LNCAP (cell line): ENCODE results near the gene NPAS3.

Experiments used
- CTCF ChIP-seq: fragments of 450-650 bp; IDR thresholded peaks from 2 replicates; pipeline ENCODE4 v1.5.1; 2017; ENCODE audit warnings: mild to moderate bottlenecking

NPAS3 gene

GRCh38 chr14:33363682-33364081 is 425.0 kb downstream of the NPAS3 start:
- no peak for TF ChIP-seq CTCF

- no peak for TF ChIP-seq CTCF
Measured at GRCh38 chr14:33364466-33364865, 425.8 kb downstream of the NPAS3 start.

GRCh38 chr14:33369041-33369440 is 430.4 kb downstream of the NPAS3 start:
- no peak for TF ChIP-seq CTCF

GRCh38 chr14:33369972-33370371 is 431.3 kb downstream of the NPAS3 start:
- no peak for TF ChIP-seq CTCF

- TF ChIP-seq CTCF = no peak
Measured at GRCh38 chr14:33370426-33370825, 431.7 kb downstream of the NPAS3 start.

GRCh38 chr14:33375196-33375595 is 436.5 kb downstream of the NPAS3 start:
- no peak for TF ChIP-seq CTCF

GRCh38 chr14:33375786-33376185 is 437.1 kb downstream of the NPAS3 start:
- TF ChIP-seq CTCF = no peak

GRCh38 chr14:33376510-33376909 is 437.8 kb downstream of the NPAS3 start:
- TF ChIP-seq CTCF = no peak
